NCI-H345 (cell line): ENCODE results near the gene ANXA6.

Experiments used
- DNase-seq: peaks from one replicate; lab custom pipeline; 2025; lab: John Stamatoyannopoulos, UW

Gene ANXA6

DNA sequence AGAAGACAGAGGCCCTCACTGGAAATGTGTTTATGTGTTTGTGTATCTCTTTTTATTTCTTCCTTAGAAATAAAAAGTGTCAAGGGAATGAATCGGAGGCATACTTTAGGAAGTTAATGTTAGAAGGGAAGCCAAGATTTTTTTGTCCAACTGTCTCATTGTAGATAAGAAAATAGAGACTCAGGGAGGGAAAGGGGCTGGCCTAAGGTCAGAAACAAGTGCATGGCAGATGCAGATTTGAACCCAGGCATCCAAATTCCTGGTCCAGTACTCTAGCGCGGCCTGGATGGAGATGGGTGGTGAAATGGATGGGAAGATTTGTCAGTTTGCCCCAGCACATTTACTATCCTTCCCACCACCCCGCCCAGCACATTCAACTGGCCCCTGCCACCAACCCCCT lies 56.9 kb downstream of the ANXA6 start:
- no peak for DNase-seq

- no peak for DNase-seq
These were observed 58.8 kb downstream of the ANXA6 start for GRCh38 chr5:151098768-151099121.

DNA sequence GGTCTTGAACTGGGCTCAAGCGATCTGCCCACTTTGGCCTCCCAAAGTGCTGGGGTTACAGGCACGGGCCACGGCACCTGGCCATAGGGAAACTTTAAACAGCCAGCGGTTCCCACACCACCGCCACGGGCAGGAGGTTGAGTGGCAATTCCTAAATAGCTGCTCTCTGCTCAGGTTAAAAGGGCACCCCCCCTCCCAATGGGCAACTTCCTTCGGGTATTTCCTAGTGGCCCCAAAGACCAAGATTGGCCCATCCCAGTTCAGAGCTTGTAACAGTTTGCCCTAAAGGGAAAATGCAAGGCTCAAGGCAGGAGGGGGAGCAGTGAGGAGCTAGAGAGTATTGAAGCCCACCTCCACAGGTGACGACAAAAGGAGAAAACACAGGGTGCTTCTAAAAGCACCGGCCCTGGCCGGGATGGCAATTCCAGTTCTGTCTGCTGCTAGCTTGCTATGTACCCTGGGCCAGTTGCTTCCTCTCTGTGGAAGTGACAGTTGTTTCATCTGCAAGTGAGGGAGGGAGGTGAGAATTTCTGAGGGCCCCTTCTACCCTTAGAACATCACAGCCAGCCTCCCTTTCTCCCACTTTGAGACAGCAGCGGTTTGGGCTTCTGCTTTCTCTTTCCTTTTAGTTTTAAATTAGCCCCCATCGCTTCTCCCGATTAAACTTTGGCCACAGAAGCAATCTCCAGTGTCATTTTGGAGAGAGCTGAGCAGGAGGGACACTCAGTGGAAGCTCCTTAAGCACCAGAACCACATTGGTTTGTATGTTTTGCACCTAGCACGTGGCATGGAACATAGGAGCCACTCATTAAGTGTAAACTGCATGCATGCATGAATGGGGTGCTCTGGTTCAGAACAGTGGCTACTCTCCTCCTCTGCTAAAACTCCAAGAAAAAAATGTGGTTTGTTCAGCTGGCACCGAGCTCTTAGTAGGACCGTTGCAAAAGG lies 59.5 kb downstream of the ANXA6 start:
- no peak for DNase-seq

DNA sequence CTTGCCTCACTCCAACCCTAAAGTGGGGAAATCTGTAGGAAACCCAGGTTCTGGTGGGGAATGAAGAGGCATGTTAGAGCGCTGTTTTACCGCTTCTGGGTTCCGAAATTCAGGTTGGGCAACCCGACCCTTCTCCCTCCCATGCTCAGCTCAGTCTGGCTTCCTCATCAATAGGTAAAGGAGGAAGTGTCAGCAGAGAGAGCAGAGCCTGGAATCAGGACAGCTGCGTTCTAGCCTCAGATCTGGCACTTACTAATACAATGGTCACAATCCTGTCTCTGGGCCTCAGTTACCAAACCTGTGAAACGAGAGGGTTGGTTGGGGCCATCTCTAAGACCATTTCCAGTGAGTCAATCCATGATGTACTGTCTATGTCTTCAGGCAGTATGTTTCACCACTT lies 60.5 kb downstream of the ANXA6 start:
- no peak for DNase-seq

DNA sequence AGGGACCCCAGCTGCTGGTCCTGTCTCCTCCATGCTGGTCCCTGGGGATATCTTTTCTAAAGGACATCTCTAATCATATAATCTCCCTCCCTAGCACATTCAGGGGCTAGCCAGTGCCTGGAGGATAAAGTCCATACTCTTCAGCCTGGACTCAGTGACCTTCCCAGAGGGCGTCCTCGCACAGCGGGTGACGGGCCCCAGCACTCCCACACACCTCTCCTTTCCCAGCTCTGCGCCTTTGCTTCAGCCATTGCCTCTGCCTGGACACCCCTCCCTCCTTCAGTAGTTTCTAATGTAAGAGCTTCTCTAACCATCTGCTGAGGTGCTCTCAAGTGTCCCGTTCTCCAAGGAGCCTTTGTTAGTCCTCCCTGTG lies 61.6 kb downstream of the ANXA6 start:
- DNase-seq: no peak

DNA sequence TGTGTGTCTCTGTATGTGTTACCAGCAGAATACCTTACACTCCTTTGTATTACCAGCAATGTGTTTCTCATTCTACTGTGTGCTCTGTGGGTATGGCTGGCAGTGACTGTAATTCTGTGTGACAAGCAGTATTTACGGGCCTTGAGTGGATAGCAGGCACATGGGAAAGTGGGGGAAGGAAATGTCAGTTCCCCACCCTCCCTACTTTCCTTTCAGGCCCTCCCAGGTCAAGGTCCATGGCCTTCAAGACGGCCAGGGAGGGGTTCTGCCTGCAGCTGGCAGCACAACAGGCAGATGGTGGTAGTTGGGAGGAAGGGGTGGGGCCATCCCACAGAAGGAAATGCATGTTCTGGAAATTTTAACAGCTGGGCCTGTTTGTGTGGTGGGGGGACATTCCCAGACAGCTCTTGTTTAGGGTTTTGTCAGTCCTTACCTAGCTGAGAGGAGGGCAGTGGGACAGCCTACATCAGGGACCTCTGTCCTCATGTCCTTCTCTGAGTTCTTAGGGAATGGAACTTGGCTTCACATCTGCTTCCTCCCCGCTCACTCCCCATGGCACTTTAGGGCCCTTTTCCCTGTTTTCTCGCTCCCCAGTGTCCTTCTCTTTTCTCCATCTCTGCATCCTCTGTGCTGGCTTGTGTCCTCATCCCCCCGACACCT lies 62.1 kb downstream of the ANXA6 start:
- DNase-seq: no peak

- DNase-seq: no peak
These were observed 62.7 kb downstream of the ANXA6 start for GRCh38 chr5:151094852-151095245.

DNA sequence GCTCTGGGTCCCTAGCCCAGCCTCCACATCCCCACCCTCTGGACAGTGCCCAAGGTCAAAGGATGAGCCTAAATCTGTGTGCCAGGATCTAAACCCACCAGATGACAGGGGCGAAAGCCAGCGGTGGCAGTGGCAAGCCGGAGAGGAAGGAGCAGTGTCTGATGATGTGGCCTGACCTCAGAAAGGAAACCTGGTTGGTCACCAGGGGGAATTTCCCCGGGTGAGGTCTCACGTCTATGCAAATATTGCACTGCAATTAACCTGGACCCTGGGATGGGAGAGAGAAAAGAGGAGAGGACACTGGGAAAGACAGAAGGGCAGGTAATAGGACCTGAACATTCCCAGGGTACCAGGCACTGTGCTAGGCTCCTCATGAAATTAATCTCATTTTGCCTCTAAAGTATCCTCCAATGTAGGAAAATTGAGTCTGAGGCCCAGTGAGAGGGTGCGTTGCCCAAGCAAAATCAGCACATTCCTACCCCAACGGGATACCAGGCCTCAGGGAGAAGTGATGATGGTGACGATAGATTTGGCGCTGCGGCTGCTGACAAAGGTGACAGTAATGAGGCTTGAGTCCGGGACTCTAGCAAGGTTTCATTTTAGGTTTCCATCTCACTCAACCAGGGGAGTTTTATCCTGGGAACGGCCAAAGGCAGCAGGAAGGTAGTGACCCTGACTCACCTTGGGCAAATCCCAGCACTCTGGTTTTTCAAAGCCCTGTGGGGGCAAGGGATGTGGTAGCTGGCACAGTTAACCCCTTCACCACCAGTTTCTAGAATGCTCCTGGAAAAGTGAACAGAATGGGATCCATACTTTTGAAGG lies 63.3 kb downstream of the ANXA6 start:
- DNase-seq: no peak

GRCh38 chr5:151093476-151093889 lies 64.1 kb downstream of the ANXA6 start:
- DNase-seq: no peak

GRCh38 chr5:151092762-151093161 lies 64.8 kb downstream of the ANXA6 start:
- DNase-seq: no peak

DNA sequence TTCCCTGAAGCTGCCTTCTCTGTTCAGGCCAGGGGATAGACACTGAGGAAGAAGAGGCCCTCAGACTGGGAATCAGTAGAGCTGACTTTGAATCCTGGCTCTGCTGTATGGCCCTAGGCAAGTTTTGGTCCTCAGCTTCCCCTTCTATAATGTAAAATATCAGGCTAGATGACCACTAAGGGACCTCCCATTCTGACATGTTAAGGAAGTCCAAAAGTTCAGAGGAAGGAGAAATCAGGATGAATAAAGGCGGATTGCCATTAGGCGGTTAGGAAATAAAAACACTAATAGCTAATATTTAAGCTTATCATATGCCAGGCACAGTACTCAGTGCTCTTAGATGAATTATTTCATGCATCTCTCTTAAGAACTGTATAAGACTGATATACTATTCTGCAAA lies 67.9 kb downstream of the ANXA6 start:
- DNase-seq: no peak

DNA sequence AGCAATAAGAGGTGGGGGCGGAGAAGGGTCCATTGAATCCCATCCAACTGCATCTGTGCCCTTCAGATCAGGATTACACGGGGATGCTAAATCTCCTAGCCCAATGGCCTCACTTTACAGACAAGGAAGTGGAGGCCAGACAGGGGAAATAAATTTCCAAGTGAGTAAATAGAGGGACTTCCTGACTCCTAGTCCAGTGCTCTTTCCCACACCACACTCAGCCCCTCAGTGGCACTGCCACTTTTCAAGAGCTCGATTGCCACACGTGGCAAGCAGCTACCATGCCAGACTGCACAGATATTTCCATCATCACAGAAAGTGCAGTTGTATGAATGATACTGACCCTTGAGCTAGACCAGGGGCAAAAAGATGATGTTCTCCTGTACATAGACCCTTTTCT lies 68.6 kb downstream of the ANXA6 start:
- no peak for DNase-seq

DNA sequence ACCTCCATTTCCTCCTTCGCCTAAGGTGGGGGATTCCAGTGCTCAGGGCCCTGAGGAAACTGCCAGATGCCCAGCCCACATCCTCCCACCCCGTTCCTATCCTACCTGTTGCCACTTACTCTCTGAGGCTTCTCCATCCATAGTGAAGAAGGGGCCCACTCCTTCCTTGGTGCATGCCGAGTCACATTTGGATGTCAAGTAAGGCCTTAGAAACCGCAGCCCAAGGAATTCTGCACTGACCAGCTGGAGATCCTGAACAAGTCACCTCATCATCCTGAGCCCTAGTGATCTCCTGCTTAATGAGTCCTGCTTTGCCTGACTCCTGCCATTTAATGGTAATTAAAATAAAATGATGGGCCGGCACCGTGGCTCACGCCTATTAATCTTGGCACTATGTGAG lies 70.1 kb downstream of the ANXA6 start:
- DNase-seq: no peak

GRCh38 chr5:151086905-151087360 lies 70.6 kb downstream of the ANXA6 start:
- DNase-seq: no peak

DNA sequence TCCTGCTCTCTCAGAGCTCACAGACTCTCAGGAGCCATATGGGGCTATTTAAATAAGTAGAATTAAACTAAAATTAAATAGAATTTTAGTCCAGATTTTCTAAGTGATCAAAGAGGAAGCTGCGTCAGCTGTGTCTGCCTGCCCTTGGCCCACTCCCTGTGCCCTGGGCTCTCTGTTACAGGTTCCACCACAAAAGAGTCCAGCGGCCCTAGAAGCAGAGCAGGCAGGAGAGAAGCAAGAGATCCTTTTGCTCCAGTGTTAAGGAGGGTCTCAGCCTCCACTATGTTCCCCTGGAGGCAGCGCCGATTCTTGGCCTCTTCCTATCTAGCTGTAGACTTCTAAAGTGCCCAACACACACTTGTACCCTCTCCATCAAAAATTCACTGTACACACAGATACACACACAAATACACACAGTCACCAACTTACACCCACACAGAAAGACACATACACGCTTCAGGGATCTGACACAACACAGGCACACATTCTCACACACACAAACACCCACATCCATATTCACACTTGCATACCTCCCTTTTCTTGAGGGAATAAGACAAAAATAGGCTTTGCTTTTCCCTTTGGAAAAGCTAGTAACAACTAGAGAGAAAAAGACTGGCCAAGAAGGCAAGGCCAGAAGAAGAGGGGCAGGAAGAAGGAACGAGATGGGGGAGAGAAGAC lies 71.2 kb downstream of the ANXA6 start:
- no peak for DNase-seq

DNA sequence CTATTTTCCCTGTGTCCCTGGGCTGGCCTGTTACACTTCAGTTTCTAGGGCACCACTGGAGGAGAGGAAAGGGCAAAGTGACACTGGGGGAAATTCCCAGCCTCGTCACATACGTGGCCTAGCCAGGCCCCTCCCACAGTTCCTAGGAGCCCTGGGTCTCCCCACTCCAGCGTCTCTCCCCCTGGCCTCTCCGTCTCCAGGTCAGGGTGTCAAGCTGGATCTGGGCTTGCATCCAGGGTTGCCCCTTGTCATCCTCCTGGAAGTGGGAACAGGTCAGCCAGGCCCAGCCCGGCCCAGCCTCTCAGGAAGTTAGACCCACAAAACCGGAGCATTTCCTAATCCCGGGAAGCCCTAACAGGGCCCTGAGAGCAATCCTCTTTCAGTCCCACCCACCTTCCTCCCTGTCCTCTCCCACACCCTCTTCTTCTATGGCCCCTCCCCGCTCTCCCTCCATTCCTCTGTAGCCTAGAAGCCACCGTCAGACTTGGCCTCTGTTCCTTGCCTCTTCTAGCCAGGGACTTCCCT lies 72.0 kb downstream of the ANXA6 start:
- DNase-seq: no peak

GRCh38 chr5:151084363-151084762 lies 73.2 kb downstream of the ANXA6 start:
- DNase-seq: no peak

DNA sequence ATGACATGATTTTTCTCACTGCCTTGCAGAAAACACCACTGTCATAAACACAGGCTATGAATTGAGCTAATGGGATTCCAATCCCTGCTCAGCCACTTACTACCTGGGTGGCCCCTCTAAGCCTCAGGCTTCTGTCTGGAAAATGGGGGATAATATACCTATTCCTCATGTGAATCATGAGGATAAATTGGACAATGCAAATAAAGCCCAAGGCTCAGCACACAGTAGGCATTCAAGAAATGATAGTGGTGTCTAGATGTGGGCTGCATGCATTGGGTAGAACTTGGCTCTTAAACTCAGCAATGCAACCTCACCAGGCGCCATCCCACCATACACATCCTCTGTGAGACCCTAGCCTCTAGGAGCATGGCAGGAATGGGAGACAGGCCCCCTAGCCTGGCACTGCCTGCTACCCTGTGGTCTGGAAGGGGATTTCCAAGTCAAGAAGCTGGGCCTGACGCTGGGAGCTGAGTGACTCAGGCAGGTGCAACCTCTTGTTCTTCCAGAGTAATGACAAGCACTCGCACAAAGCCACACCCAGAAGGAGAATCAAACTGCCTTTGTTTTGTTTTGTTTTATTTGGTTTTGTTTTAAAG lies 74.4 kb downstream of the ANXA6 start:
- DNase-seq: peak; percentile 47

GRCh38 chr5:151082282-151082902 lies 75.2 kb downstream of the ANXA6 start:
- DNase-seq: peak; percentile 57

DNA sequence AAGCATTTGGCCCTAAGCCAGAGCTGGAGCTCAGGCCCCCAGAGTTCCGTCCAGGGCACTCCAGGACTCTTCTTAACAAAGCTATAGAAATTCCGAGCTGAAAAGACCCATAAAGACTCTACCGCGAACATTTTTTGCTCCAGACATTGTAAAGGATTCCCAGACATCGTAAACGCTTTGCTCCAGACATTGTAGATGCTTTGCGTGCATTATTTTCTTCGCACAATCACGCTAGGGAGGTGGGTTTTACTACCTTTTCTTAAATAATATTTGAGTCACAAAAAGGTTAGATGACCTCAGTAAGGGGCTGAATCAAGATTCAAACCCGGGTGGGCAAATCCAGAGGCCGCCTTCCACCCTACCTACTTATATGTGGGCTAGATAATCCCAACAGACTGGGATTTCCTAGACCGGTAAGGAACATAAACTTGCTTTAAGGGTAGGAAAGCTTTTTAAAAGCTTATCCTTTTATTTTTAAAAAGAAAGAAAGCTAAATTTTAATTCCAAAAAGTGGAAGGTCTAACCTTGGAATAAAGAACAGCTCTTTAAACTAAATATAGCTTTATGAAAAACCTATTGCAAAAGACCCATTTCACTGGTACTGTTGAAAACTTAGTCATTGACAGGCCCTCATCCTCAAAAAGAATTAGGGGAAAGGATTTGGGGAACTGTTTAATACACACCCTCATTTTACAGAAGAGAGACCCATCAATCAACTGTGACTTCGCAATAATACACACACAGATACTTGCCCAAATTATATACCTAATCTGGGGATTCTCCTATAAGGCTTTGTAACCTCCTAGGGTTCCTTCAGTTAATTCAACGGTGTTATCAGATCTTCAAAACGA lies 75.9 kb downstream of the ANXA6 start:
- DNase-seq: peak; percentile 60
